Gastroesophageal sphincter (tissue), 3 donors: ENCODE data around the gene PTPRN2.

Experiments
- POLR2AphosphoS5 ChIP-seq: sonication (generic); formaldehyde crosslinking; IDR thresholded peaks from one replicate; pipeline ENCODE4 v1.6.1; 2017; ENCODE audit warnings: antibody characterized with exemption
- TF ChIP-seq, protein P1 (sequence below), 4 experiments: fragments of 200-600 bp in 2 of 4; fragments of 450-650 bp in 2 of 4; sonication (generic) in 1 of 4; IDR thresholded peaks; one replicate each; pipeline ENCODE4 v1.5.1; 2017 to 2019; ENCODE audit warnings: antibody characterized with exemption in 4 of 4, mild to moderate bottlenecking in 2 of 4, moderate library complexity in 2 of 4

DNA sequence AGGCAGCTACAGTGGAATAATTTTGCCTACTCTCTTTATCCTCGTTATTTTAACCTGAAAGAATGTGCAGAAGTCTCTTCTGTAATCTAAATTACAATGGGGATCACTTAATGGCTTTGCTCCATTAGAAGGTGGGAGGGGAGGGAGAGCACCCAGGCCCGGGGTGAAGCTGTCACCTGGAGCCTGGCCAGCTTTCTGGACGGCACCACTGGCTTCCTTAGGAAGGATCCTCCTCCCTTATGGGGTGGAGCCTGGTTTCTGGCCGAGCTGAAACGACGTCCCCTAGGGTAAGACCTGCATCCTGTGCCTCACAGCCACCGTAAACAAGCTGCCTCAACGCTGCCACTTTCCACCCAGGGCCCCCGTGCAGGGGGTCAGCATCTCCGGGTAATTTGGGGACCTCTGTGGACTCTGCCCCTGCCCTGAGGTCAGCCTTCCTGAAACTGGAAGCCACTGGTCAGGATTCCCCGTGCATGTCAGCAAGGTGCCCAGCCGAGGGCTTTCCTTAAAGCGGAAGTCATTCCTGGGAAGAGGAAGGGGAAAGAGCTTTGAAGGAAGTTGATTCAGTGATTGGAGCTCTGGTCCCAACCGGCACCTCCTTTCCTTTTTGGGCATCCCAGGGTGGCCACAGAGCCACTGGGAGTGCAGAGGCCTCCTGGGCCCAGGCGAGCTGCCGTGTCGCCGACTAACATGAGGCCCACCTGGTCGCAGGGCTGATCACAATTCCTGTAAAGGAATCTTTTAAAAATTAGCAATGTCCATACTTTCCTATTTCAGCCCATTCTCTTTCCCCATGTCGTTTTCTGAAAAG, 681.8 kb downstream of the PTPRN2 start:
- TF ChIP-seq, protein P1, sequence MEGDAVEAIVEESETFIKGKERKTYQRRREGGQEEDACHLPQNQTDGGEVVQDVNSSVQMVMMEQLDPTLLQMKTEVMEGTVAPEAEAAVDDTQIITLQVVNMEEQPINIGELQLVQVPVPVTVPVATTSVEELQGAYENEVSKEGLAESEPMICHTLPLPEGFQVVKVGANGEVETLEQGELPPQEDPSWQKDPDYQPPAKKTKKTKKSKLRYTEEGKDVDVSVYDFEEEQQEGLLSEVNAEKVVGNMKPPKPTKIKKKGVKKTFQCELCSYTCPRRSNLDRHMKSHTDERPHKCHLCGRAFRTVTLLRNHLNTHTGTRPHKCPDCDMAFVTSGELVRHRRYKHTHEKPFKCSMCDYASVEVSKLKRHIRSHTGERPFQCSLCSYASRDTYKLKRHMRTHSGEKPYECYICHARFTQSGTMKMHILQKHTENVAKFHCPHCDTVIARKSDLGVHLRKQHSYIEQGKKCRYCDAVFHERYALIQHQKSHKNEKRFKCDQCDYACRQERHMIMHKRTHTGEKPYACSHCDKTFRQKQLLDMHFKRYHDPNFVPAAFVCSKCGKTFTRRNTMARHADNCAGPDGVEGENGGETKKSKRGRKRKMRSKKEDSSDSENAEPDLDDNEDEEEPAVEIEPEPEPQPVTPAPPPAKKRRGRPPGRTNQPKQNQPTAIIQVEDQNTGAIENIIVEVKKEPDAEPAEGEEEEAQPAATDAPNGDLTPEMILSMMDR (IDR thresholded peaks at IDR 0.05), result no peak
- no peak for TF ChIP-seq POLR2AphosphoS5
